Astrocyte (in vitro differentiated cells and primary cell): ENCODE measurements around the gene UAP1L1.

Experiments used
- EZH2 ChIP-seq: IDR thresholded peaks from 2 replicates; pipeline ENCODE4 v1.6.1; 2012; ENCODE audit warnings: mild to moderate bottlenecking, low read length, inconsistent platforms; ENCODE audit not compliant: insufficient read depth
- TF ChIP-seq, protein P1 (sequence below): IDR thresholded peaks from 2 replicates; pipeline ENCODE4 v1.5.1; 2011; ENCODE audit warnings: low read depth, mild to moderate bottlenecking, inconsistent platforms, low read length, moderate library complexity; ENCODE audit not compliant: insufficient read depth

DNA sequence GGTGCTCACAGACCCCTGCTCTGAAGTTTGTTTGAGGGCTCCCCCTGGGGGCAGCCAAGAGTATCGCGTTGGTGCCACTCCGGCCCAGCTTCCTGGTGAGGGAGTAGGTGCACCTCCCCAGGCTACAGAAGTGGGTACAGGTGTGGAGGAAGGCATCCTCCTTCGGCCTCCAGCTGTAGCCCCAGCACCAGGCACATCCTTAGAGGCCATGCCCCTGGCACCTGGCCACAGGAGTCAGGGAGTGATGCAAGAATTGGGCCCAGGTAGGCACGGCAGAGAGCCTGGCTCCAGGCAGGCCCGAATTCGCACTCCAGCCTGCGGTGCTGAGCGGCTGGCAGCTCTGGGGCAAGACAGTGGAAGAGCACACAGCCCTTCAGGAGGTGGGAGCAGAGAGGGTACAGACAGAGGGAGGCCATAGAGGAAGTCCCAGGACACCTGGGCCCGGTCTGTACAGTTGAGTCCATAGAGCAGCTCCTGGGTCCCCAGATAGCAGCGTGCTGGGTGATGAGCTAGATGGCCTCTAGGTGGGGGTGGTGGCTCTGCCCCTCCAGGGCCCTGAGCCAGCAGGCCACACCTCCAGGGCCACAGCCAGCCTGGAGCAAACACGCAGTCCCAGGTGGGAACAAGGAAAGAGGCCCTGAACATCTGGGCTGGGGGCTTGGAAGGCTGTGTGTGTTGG, 9.3 kb upstream of the UAP1L1 start:
- TF ChIP-seq, protein P1, sequence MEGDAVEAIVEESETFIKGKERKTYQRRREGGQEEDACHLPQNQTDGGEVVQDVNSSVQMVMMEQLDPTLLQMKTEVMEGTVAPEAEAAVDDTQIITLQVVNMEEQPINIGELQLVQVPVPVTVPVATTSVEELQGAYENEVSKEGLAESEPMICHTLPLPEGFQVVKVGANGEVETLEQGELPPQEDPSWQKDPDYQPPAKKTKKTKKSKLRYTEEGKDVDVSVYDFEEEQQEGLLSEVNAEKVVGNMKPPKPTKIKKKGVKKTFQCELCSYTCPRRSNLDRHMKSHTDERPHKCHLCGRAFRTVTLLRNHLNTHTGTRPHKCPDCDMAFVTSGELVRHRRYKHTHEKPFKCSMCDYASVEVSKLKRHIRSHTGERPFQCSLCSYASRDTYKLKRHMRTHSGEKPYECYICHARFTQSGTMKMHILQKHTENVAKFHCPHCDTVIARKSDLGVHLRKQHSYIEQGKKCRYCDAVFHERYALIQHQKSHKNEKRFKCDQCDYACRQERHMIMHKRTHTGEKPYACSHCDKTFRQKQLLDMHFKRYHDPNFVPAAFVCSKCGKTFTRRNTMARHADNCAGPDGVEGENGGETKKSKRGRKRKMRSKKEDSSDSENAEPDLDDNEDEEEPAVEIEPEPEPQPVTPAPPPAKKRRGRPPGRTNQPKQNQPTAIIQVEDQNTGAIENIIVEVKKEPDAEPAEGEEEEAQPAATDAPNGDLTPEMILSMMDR = peak; percentile 67
- no peak for TF ChIP-seq EZH2
